ENCODE measurements around the gene BCL11A.

The BCL11A gene

GRCh38 chr2:60524874-60525273 lies 28.6 kb downstream of the BCL11A start:
- TF ChIP-seq CTCF (conservative IDR thresholded peaks at IDR 0.05; ENCODE audit: low read depth, low read length): no peak
- Histone ChIP-seq H2AFZ (ENCODE audit: low read depth) (no peak overlapping the region), H3K4me3 (IDR thresholded peaks at IDR 0.05; ENCODE audit: insufficient read depth, low read depth, low read length) (no peak overlapping the region), H3K9ac (no peak overlapping the region), H3K36me3 (ENCODE audit: insufficient read depth) (no peaks in the 10 kb centered on the region), H3K27ac (no peak overlapping the region), H3K4me2 (no peak overlapping the region), H3K79me2 (ENCODE audit: insufficient read depth, low read depth) (peaks cover 12% of the 10 kb centered on the region; the same call in 1 of the 2 replicates), H3K27me3 (ENCODE audit: insufficient read depth, low read depth) (no peaks in the 10 kb centered on the region), H3K4me1 (ENCODE audit: low read depth, poor library complexity, severe bottlenecking) (peaks cover 14% of the 10 kb centered on the region), H4K20me1 (ENCODE audit: insufficient read depth) (no peaks in the 10 kb centered on the region)

- peaks cover 11% of the 10 kb centered on the region; the same call in 1 of the 2 replicates for H3K79me2 ChIP-seq (ENCODE audit: insufficient read depth, low read depth)
- H3K27ac ChIP-seq: no peak overlapping the region
- no peak overlapping the region for H3K9ac ChIP-seq
- H3K4me1 ChIP-seq (ENCODE audit: low read depth, poor library complexity, severe bottlenecking): peaks cover 14% of the 10 kb centered on the region
- TF ChIP-seq CTCF (conservative IDR thresholded peaks at IDR 0.05; ENCODE audit: low read depth, low read length): no peak
- H2AFZ ChIP-seq (ENCODE audit: low read depth): no peak overlapping the region
- no peak overlapping the region for H3K4me2 ChIP-seq
- H3K4me3 ChIP-seq (IDR thresholded peaks at IDR 0.05; ENCODE audit: insufficient read depth, low read depth, low read length): no peak overlapping the region
- no peaks in the 10 kb centered on the region for H3K36me3 ChIP-seq (ENCODE audit: insufficient read depth)
- no peaks in the 10 kb centered on the region for H4K20me1 ChIP-seq (ENCODE audit: insufficient read depth)
- H3K27me3 ChIP-seq (ENCODE audit: insufficient read depth, low read depth): no peaks in the 10 kb centered on the region
These were observed 29.5 kb downstream of the BCL11A start for GRCh38 chr2:60523963-60524362.

GRCh38 chr2:60522462-60522861 lies 31.0 kb downstream of the BCL11A start:
- Histone ChIP-seq H3K27ac (no peak overlapping the region), H3K4me3 (IDR thresholded peaks at IDR 0.05; ENCODE audit: insufficient read depth, low read depth, low read length) (no peak overlapping the region), H3K4me1 (ENCODE audit: low read depth, poor library complexity, severe bottlenecking) (peaks cover 14% of the 10 kb centered on the region), H3K4me2 (no peak overlapping the region), H3K79me2 (ENCODE audit: insufficient read depth, low read depth) (peaks cover 7% of the 10 kb centered on the region; the same call in 1 of the 2 replicates), H3K27me3 (ENCODE audit: insufficient read depth, low read depth) (no peaks in the 10 kb centered on the region), H3K9ac (no peak overlapping the region), H4K20me1 (ENCODE audit: insufficient read depth) (no peaks in the 10 kb centered on the region), H3K36me3 (ENCODE audit: insufficient read depth) (no peaks in the 10 kb centered on the region), H2AFZ (ENCODE audit: low read depth) (no peak overlapping the region)
- TF ChIP-seq CTCF (conservative IDR thresholded peaks at IDR 0.05; ENCODE audit: low read depth, low read length): no peak

GRCh38 chr2:60521626-60522025 lies 31.8 kb downstream of the BCL11A start:
- H4K20me1 ChIP-seq (ENCODE audit: insufficient read depth): no peaks in the 10 kb centered on the region
- no peak overlapping the region for H3K9ac ChIP-seq
- no peak overlapping the region for H3K4me3 ChIP-seq (IDR thresholded peaks at IDR 0.05; ENCODE audit: insufficient read depth, low read depth, low read length)
- H3K4me2 ChIP-seq: no peak overlapping the region
- no peak for TF ChIP-seq CTCF (conservative IDR thresholded peaks at IDR 0.05; ENCODE audit: low read depth, low read length)
- H3K36me3 ChIP-seq (ENCODE audit: insufficient read depth): no peaks in the 10 kb centered on the region
- H3K27me3 ChIP-seq (ENCODE audit: insufficient read depth, low read depth): no peaks in the 10 kb centered on the region
- peaks cover 10% of the 10 kb centered on the region for H3K4me1 ChIP-seq (ENCODE audit: low read depth, poor library complexity, severe bottlenecking)
- no peak overlapping the region for H3K27ac ChIP-seq
- no peak overlapping the region for H2AFZ ChIP-seq (ENCODE audit: low read depth)
- H3K79me2 ChIP-seq (ENCODE audit: insufficient read depth, low read depth): peaks cover 7% of the 10 kb centered on the region; the same call in 1 of the 2 replicates

All from KMS-11 (cell line).